Urothelium cell line (cell line): ENCODE measurements around the gene DSCAML1.

Experiments
- DNase-seq: peaks from one replicate; pipeline ENCODE4 v3.0.0; 2011; ENCODE audit warnings: low spot score, mixed read lengths
- FAIRE-seq: peaks from 2 replicates; lab custom pipeline; 2011; peaks lifted over from hg19 to GRCh38; lab: Jason Lieb, UNC

Gene DSCAML1

DNA sequence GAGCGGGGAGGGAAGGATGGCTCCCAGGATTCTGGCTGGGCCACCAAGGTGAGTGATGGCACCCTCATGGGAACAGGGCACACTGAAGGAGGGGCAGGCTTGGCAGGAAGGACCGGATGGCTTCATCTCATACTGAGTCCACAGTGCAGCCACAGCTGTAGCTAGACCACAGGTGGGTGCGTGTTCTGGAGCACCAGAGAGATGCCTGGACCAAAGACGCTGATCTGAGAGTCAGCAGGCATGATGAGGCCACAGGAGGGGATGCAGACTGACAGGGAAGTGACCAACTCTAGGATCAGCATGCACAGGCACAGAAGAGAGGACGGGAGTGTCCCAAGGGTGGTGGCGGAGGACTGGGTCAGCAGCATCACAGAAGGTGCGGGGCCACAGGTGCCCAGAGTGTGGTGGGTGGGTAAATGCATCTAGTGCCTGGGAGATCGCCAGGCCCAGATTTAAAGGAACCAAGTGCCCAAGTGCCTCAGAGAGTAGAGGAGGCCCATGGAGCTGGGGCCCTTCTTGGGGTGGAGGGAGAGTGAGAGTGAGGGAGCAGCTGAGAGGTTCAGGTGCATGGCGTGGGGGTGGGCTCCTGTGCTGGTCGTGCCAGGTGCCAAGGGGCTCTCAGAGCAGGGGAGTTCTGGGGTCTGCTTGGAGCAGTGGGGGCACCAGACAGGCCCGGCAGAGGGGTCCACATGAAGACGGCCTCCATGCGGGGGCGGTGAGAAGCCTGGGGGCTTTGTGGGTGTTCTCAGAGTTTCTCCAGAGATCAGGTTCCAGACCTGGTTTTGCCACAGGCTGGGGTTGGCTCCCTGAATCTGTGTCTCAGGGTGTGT, 355.7 kb downstream of the DSCAML1 start:
- no peak for FAIRE-seq
- no peak for DNase-seq

- FAIRE-seq, result no peak
- DNase-seq, result no peak
Observed at GRCh38 chr11:117440258-117440657, 356.8 kb downstream of the DSCAML1 start.

DNA sequence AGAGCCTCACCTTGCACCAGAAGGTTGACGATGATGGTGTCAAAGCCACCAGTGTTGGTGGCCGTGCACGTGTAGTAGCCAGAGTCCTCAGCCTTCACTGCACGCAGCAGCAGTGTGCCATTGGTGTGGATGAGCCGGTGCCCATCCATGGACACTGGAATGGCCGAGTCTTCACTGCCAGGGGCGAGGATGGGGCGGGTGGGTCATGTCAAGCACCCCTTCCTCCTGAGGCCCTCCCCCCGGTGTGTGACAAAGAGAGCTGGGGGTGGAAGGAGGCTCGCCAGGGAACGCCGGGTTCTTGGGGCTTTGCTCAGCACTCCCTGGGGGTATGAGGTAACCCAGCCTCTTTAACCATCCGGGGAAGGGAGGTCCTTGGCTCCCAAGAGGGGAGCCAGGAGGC, 357.8 kb downstream of the DSCAML1 start:
- DNase-seq, result no peak
- no peak for FAIRE-seq

DNA sequence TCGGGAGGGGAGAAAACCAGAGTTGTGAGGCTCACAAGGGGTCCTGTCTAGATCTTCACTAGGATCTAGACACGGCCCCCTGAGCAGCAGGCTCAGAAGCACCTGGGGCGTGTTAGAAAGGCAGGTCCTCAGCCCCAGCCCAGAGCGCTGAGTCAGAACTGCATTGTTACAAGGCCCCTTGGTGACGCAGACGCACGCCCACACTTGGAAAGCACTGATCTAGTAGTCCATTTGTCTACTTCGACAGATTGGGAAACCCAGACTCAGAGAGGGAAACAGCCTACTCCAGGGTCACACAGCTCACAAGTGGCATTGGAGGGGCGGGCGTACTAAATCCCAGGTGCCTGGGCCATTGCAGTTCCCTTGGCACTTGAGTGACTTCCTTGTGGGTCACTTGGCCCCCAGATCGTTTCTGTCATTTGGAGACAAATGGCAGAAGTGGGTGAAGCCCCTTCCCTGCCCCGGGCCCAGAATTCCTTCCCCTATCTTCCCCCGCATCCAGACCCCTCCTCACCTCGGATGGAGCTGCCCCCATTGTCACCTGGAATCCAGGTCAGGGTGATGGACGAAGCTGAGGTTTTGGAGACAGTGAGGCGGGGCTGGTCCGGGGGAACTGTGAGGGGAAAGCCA, 358.5 kb downstream of the DSCAML1 start:
- peak; percentile 27 for DNase-seq
- FAIRE-seq, result no peak

- FAIRE-seq (no peak), DNase-seq (no peak)
Observed at GRCh38 chr11:117437791-117438130, 359.3 kb downstream of the DSCAML1 start.

- FAIRE-seq (no peak), DNase-seq (no peak)
Observed at GRCh38 chr11:117437041-117437790, 359.8 kb downstream of the DSCAML1 start.

GRCh38 chr11:117435326-117435725, 361.7 kb downstream of the DSCAML1 start:
- no peak for FAIRE-seq
- DNase-seq, result no peak

- no peak for DNase-seq
- no peak for FAIRE-seq
Observed at GRCh38 chr11:117434481-117434880, 362.5 kb downstream of the DSCAML1 start.

DNA sequence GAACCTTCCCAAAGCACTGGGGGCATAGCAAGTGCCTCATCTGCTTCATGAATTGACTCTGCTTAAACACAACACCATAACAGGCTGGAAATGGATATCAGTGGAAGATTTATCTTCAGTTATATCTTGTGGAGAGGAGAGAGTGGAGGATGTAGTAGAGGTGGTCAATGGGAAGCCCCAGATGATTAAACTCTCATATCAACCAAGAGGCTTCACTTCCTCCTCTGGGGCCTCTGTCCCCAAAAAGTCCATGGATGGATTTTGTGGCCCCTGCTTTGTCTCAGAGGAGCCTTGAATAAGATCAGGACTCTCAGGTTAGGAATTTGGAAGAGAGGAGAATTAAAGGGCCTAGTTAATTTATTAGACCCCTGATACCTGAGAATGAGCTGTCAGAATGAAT, 363.3 kb downstream of the DSCAML1 start:
- no peak for FAIRE-seq
- no peak for DNase-seq

DNA sequence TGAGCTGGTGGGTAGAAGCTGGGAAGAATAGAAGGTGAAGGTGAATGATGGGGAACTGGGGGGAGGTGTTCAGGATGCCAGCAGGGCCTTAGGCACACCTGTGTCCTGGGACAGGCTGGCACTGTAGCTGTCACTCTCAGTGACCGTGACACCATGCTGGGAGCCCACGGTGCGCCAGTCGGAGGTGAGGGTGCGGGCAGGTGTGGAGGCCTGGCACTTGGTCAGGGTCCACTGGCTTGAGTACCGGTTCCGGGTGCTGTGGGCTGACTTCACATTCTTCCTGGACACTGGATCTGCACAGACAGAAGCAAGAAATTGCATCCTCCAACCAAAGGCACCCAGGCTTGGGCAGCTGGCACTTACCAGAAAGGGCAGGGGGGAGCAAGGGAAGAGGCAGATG, 365.6 kb downstream of the DSCAML1 start:
- no peak for FAIRE-seq
- no peak for DNase-seq

- no peak for DNase-seq
- FAIRE-seq, result no peak
Observed at GRCh38 chr11:117430293-117430955, 366.6 kb downstream of the DSCAML1 start.

DNA sequence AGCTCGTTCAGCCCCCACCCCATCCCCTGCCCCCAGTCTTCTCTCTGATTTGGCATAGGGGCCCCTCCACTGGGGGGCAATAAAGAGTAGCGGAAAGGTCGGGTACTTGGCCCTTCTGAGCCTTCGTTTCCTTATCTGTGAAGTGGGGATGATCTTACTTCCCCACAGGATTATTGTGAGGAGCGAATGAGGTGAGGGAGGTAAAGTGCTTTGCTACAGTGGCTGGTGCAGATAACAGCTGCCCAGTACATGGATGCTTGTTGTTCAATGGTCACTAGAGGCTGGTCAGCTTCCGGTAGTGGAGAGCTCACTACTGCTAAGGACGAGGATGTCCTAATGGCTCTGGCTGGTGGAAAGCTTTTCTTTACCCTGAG, 368.2 kb downstream of the DSCAML1 start:
- no peak for FAIRE-seq

GRCh38 chr11:117428186-117428855, 368.7 kb downstream of the DSCAML1 start:
- DNase-seq (no peak), FAIRE-seq (no peak)

More for the DNA sequence above, 368.2 kb downstream of the DSCAML1 start:
- no peak for DNase-seq

GRCh38 chr11:117427356-117427874, 369.6 kb downstream of the DSCAML1 start:
- FAIRE-seq, result no peak

GRCh38 chr11:117426941-117427340, 370.1 kb downstream of the DSCAML1 start:
- FAIRE-seq (no peak), DNase-seq (no peak)

More at GRCh38 chr11:117427356-117427874, 369.6 kb downstream of the DSCAML1 start:
- DNase-seq, result no peak

- DNase-seq, result peak; percentile 74
- peak; percentile 82 for FAIRE-seq
Observed at GRCh38 chr11:117426297-117426685, 370.7 kb downstream of the DSCAML1 start.

GRCh38 chr11:117425679-117426296, 371.2 kb downstream of the DSCAML1 start:
- DNase-seq (no peak), FAIRE-seq (no peak)

GRCh38 chr11:117424781-117425180, 372.2 kb downstream of the DSCAML1 start:
- DNase-seq (no peak), FAIRE-seq (no peak)

DNA sequence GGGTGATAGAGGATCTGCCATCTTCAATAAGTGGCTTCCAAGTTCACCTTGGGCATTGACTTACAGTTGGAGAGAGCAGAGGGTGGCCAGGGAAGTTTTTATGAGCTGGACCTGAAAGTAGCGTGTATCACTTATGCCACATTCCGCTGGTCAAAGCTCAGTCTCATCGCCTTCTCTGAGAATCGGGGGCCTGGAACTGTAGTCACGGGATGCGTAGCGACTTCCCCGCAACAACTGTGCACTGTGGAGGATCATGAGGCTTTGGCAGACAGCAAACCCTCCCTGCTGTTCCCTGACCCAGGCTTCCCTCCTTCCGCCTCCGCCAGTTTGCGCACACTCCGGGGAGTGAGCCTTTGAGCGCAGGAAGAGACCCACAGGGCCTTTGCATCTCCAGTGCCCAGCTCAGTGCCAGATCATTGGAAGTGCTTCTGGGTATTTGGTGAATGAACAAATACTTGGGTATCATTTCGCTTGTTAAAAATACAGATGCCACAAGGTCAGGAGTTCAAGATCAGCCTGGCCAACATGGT, 373.9 kb downstream of the DSCAML1 start:
- no peak for FAIRE-seq

DNA sequence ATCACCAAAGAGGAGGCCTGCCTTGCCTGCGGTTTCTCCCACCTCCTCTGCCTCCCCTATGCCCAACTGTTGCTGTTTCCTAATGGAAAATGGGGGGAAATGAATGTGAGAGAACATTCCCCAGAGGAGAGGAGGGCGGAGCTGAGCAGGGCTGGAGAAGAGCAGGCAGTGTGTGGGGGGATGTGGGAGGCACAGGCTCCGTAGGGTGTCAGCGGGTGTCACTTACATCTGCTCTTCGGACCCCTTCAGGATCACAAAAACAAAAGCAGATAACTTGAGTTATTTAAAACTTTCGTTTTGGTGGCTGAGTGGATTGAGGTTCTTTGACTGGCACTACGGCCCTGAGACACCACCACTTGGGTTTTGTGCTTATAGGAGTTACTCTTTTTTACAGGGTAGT, 375.5 kb downstream of the DSCAML1 start:
- DNase-seq (no peak), FAIRE-seq (no peak)

More for the DNA sequence above, 373.9 kb downstream of the DSCAML1 start:
- DNase-seq, result no peak
